Ovary (tissue), 3 donors: ENCODE data around the gene CAMK2D.

Experiments
- EP300 ChIP-seq: sonication (generic); formaldehyde crosslinking; IDR thresholded peaks from one replicate; pipeline ENCODE4 v1.6.1; 2017; ENCODE audit warnings: antibody characterized with exemption
- POLR2A ChIP-seq: fragments of 450-650 bp; IDR thresholded peaks from one replicate; pipeline ENCODE4 v1.6.1; 2017; ENCODE audit warnings: antibody characterized with exemption, mild to moderate bottlenecking, moderate library complexity
- TF ChIP-seq, protein P1 (sequence below), 3 donors: fragments of 450-650 bp in 2 of 3; fragments of 200-600 bp in 1 of 3; IDR thresholded peaks; one replicate each; pipeline versions ENCODE4 v1.5.1 to v1.8.0; 2016 to 2022; ENCODE audit warnings: antibody characterized with exemption in 3 of 3, mild to moderate bottlenecking in 1 of 3
- donor health status: DM: no; HTN: no; CAD: no.

DNA sequence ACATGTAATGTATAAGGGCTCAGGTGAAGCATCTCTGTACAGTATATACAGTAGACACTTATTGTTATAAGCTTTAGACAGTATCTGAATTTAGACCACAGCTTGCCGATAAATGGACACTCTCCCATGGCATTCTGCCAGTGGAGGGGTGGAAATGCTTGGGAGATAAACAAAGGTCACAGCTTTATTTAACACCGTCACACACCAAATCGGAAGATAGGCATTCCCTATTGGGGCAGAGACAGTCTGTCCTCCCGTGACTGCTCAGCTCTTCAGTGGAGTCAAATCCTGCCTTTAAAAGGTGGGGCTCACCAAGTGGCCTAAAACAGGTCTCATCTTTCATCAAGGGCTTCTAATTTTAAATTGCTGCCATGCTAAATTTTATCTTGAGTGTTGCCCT lies 178.8 kb downstream of the CAMK2D start:
- TF ChIP-seq POLR2A = no peak
- TF ChIP-seq, protein P1, sequence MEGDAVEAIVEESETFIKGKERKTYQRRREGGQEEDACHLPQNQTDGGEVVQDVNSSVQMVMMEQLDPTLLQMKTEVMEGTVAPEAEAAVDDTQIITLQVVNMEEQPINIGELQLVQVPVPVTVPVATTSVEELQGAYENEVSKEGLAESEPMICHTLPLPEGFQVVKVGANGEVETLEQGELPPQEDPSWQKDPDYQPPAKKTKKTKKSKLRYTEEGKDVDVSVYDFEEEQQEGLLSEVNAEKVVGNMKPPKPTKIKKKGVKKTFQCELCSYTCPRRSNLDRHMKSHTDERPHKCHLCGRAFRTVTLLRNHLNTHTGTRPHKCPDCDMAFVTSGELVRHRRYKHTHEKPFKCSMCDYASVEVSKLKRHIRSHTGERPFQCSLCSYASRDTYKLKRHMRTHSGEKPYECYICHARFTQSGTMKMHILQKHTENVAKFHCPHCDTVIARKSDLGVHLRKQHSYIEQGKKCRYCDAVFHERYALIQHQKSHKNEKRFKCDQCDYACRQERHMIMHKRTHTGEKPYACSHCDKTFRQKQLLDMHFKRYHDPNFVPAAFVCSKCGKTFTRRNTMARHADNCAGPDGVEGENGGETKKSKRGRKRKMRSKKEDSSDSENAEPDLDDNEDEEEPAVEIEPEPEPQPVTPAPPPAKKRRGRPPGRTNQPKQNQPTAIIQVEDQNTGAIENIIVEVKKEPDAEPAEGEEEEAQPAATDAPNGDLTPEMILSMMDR (IDR thresholded peaks at IDR 0.05) = no peak
- no peak for TF ChIP-seq EP300
